ENCODE results near the gene ENOX1. TPM values are rescaled to one million over a fixed set of nuclear protein-coding genes. Genes with fewer than 3 reads are reported as not detected.

Gene ENOX1
- total RNA-seq, 2 donors from 2014 or later, result 0.33 TPM; not detected in 1

GRCh38 chr13:43737392-43737923, 49.3 kb downstream of the ENOX1 start:
- Mint-ChIP-seq H3K4me1 (no peaks in the 10 kb centered on the region), H3K9me3 (no peaks in the 10 kb centered on the region), H3K36me3 (ENCODE audit: low read depth) (no peaks in the 10 kb centered on the region), H3K27ac (no peak overlapping the region), H3K27me3 (ENCODE audit: insufficient read depth) (no peaks in the 10 kb centered on the region), H3K4me3 (no peak overlapping the region)
- 90 to 91% methylated on average over 3 of the region's 3 CpGs for WGBS, 2 experiments (ENCODE audit: insufficient coverage in 1 of 2, insufficient read length in 1 of 2)
- TF ChIP-seq CTCF (conservative IDR thresholded peaks at IDR 0.05), result no peak
- DNase-seq, result no peak
- Histone ChIP-seq H3K9ac (ENCODE audit: extremely low read depth, low read length, poor library complexity, severe bottlenecking) (no peak overlapping the region), H3K27me3 (ENCODE audit: control insufficient read depth, insufficient read depth, low read length, poor library complexity, severe bottlenecking) (peaks cover 11% of the 10 kb centered on the region), H3K9me3 (ENCODE audit: control insufficient read depth, low read length) (no peaks in the 10 kb centered on the region), H3K4me1 (ENCODE audit: control insufficient read depth, insufficient read depth, low read length) (no peaks in the 10 kb centered on the region), H3K27ac (ENCODE audit: low read depth, low read length) (no peak overlapping the region), H3K4me3 (ENCODE audit: low read length) (no peak overlapping the region), H3K36me3 (ENCODE audit: control insufficient read depth, insufficient read depth, low read length) (no peaks in the 10 kb centered on the region)

- Histone ChIP-seq H3K4me3 (ENCODE audit: low read length) (no peak overlapping the region), H3K9me3 (ENCODE audit: control insufficient read depth, low read length) (no peaks in the 10 kb centered on the region), H3K36me3 (ENCODE audit: control insufficient read depth, insufficient read depth, low read length) (no peaks in the 10 kb centered on the region), H3K9ac (ENCODE audit: extremely low read depth, low read length, poor library complexity, severe bottlenecking) (no peak overlapping the region), H3K27me3 (ENCODE audit: control insufficient read depth, insufficient read depth, low read length, poor library complexity, severe bottlenecking) (peaks cover 6% of the 10 kb centered on the region), H3K27ac (ENCODE audit: low read depth, low read length) (no peak overlapping the region), H3K4me1 (ENCODE audit: control insufficient read depth, insufficient read depth, low read length) (no peaks in the 10 kb centered on the region)
- no peak for DNase-seq
- Mint-ChIP-seq H3K27me3 (ENCODE audit: insufficient read depth) (no peaks in the 10 kb centered on the region), H3K9me3 (no peaks in the 10 kb centered on the region), H3K27ac (no peak overlapping the region), H3K4me3 (no peak overlapping the region), H3K36me3 (ENCODE audit: low read depth) (no peaks in the 10 kb centered on the region), H3K4me1 (peaks cover 2% of the 10 kb centered on the region)
- TF ChIP-seq CTCF (conservative IDR thresholded peaks at IDR 0.05), result no peak
- WGBS, 2 experiments (ENCODE audit: insufficient coverage in 1 of 2, insufficient read length in 1 of 2), result 83 to 85% methylated on average over 3 of the region's 3 CpGs
These were observed 54.0 kb downstream of the ENOX1 start for GRCh38 chr13:43732726-43733125.

GRCh38 chr13:43731296-43731695, 55.5 kb downstream of the ENOX1 start:
- TF ChIP-seq CTCF (conservative IDR thresholded peaks at IDR 0.05), result no peak
- no peak overlapping the region for H3K4me3 Mint-ChIP-seq
- no peaks in the 10 kb centered on the region for H3K36me3 Mint-ChIP-seq (ENCODE audit: low read depth)
- no peak overlapping the region for H3K27ac Mint-ChIP-seq
- H3K9me3 Mint-ChIP-seq, result no peaks in the 10 kb centered on the region
- H3K4me1 Mint-ChIP-seq, result peaks cover 2% of the 10 kb centered on the region
- H3K27me3 Mint-ChIP-seq (ENCODE audit: insufficient read depth), result no peaks in the 10 kb centered on the region
- H3K9ac ChIP-seq (ENCODE audit: extremely low read depth, low read length, poor library complexity, severe bottlenecking), result no peak overlapping the region
- H3K4me3 ChIP-seq (ENCODE audit: low read length), result no peak overlapping the region
- peaks cover 6% of the 10 kb centered on the region for H3K27me3 ChIP-seq (ENCODE audit: control insufficient read depth, insufficient read depth, low read length, poor library complexity, severe bottlenecking)
- no peak for DNase-seq
- no peaks in the 10 kb centered on the region for H3K4me1 ChIP-seq (ENCODE audit: control insufficient read depth, insufficient read depth, low read length)
- H3K27ac ChIP-seq (ENCODE audit: low read depth, low read length), result no peak overlapping the region
- no peaks in the 10 kb centered on the region for H3K36me3 ChIP-seq (ENCODE audit: control insufficient read depth, insufficient read depth, low read length)
- no peaks in the 10 kb centered on the region for H3K9me3 ChIP-seq (ENCODE audit: control insufficient read depth, low read length)

All from endodermal cell (in vitro differentiated cells).